ENCODE data around the gene CDKAL1. TPM values are rescaled to one million over a fixed set of nuclear protein-coding genes. Genes with fewer than 3 reads are reported as not detected.

The CDKAL1 gene
- total and polyA plus RNA-seq, 10 of the 15 experiments (the other 5 are each of a cell fraction or from before 2014, with no cell fraction given): 10.7 to 26.9 (median 17.3) TPM

DNA sequence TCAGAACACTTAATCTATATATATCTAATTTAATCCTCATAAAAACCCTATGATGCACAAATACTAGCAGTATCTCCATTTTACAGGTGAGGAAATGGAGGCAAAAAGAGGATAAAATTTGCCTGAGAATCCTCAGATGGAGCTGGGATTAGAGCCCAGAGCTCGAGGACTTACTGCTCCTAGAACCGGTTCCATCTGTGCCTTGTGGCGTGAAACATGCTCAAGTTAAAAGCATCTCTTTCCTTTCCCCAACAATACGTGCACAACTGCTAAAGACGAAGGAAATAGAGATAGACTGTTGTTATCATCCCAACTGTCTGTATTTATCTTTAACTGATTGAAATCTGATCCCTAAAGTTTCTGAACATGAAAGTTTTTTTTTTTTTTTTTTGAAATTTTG lies 691.7 kb downstream of the CDKAL1 start:
- WGBS (ENCODE audit: insufficient coverage, insufficient replicate concordance, low lambda C conversion rate, missing lambda C conversion rate): 96% methylated on average over 5 of the region's 5 CpGs
- Histone ChIP-seq H3K27ac (ENCODE audit: control insufficient read depth, insufficient read depth) (no peak overlapping the region), H3K4me2 (ENCODE audit: control insufficient read depth, insufficient read depth) (no peak overlapping the region), H3K9ac (ENCODE audit: control insufficient read depth, insufficient read depth, low read length) (no peak overlapping the region), H3K4me1 (ENCODE audit: control insufficient read depth, insufficient read depth, low read length) (no peaks in the 10 kb centered on the region), H3K36me3 (ENCODE audit: control insufficient read depth in 2 of 2, insufficient read depth in 2 of 2, low read length in 1 of 2) (peaks cover 0 to 3% of the 10 kb centered on the region in 2 experiments; a peak in 1 of 4 replicates), H3K79me2 (ENCODE audit: control insufficient read depth, insufficient read depth, low read length) (no peaks in the 10 kb centered on the region), H3K9me3 (replicated peaks; ENCODE audit: control insufficient read depth, insufficient read depth, low read length) (no peaks in the 10 kb centered on the region), H2AFZ (ENCODE audit: control insufficient read depth, low read depth, low read length) (no peak overlapping the region), H4K20me1 (ENCODE audit: control insufficient read depth, insufficient read depth) (no peaks in the 10 kb centered on the region), H3K27me3 (replicated peaks in 1 of 2; ENCODE audit: control insufficient read depth in 2 of 2, insufficient read depth in 2 of 2, low read length in 1 of 2) (no peaks in the 10 kb centered on the region), H3K4me3 (no peak overlapping the region)
- CTCF ChIA-PET: interaction anchor here (0.6 kb wide), 1 partner anchor 83 kb away, joined by 3 read pairs; no protein-coding TSS in a partner anchor
- SMC1A ChIA-PET (ENCODE audit: uncharacterized antibody, unreplicated experiment): interaction anchor here (1.2 to 1.6 kb wide), 2 partner anchors 11 to 99 kb away, joined by 3 read pairs; no protein-coding TSS in a partner anchor
- in situ Hi-C loops (cut with MboI) (no loop called here), intact Hi-C loops (cut with micrococcal nuclease; ENCODE audit: unreplicated experiment) (no loop called here)
- BruUV-seq (replicated peaks): no TSS peak
- FAIRE-seq (no peak), ATAC-seq (no peak), DNase-seq (ENCODE audit: low read depth, low spot score) (no peak)
- TF ChIP-seq TAF1 (IDR thresholded peaks at IDR 0.05; ENCODE audit: borderline replicate concordance, low read depth, low read length) (no peak), RBBP5 (conservative IDR thresholded peaks at IDR 0.05) (no peak), SKIL (IDR thresholded peaks at IDR 0.05; ENCODE audit: low read depth, poor library complexity, severe bottlenecking) (no peak), TARDBP (IDR thresholded peaks at IDR 0.05; ENCODE audit: borderline replicate concordance) (no peak), STAT3 (IDR thresholded peaks at IDR 0.05; ENCODE audit: low read depth, low read length) (no peak), NFYA (IDR thresholded peaks at IDR 0.05; ENCODE audit: borderline replicate concordance, low read depth, low read length) (no peak), ZBTB11 (CRISPR knock-in tag; IDR thresholded peaks at IDR 0.05) (no peak), USF2 (IDR thresholded peaks at IDR 0.05; ENCODE audit: borderline replicate concordance, low read depth, low read length) (no peak), RELA (IDR thresholded peaks at IDR 0.05; ENCODE audit: borderline replicate concordance, partially characterized antibody) (no peak), SREBF2 (IDR thresholded peaks at IDR 0.05; ENCODE audit: low read length) (no peak), SREBF1 (IDR thresholded peaks at IDR 0.05; ENCODE audit: low read length) (no peak), SRF (IDR thresholded peaks at IDR 0.05; ENCODE audit: low read depth in 2 of 2, low read length in 2 of 2) (no peak), SMC3 (IDR thresholded peaks at IDR 0.05; ENCODE audit: borderline replicate concordance, low read length) (no peak), PAX5 (IDR thresholded peaks at IDR 0.05; ENCODE audit: borderline replicate concordance, low read depth, low read length) (no peak)
- TF ChIP-seq, protein P1, sequence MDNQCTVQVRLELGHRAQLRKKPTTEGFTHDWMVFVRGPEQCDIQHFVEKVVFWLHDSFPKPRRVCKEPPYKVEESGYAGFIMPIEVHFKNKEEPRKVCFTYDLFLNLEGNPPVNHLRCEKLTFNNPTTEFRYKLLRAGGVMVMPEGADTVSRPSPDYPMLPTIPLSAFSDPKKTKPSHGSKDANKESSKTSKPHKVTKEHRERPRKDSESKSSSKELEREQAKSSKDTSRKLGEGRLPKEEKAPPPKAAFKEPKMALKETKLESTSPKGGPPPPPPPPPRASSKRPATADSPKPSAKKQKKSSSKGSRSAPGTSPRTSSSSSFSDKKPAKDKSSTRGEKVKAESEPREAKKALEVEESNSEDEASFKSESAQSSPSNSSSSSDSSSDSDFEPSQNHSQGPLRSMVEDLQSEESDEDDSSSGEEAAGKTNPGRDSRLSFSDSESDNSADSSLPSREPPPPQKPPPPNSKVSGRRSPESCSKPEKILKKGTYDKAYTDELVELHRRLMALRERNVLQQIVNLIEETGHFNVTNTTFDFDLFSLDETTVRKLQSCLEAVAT (IDR thresholded peaks at IDR 0.05): no peak
- TF ChIP-seq, protein P2, sequence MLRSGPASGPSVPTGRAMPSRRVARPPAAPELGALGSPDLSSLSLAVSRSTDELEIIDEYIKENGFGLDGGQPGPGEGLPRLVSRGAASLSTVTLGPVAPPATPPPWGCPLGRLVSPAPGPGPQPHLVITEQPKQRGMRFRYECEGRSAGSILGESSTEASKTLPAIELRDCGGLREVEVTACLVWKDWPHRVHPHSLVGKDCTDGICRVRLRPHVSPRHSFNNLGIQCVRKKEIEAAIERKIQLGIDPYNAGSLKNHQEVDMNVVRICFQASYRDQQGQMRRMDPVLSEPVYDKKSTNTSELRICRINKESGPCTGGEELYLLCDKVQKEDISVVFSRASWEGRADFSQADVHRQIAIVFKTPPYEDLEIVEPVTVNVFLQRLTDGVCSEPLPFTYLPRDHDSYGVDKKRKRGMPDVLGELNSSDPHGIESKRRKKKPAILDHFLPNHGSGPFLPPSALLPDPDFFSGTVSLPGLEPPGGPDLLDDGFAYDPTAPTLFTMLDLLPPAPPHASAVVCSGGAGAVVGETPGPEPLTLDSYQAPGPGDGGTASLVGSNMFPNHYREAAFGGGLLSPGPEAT (IDR thresholded peaks at IDR 0.05; ENCODE audit: low read depth): no peak
- RAD21 ChIA-PET (ENCODE audit: unreplicated experiment): interaction anchor here (0.7 kb wide), 1 partner anchor 317 kb away, joined by 3 read pairs; no protein-coding TSS in a partner anchor
- POLR2A ChIA-PET: no interaction called here
